Fibroblast of upper back skin (primary cell): ENCODE results near the gene PCID2.

Source experiments
- DNase-seq: peaks from one replicate; pipeline ENCODE4 v3.0.0-alpha.2; 2013

The PCID2 gene

GRCh38 chr13:113186061-113186900 lies 22.2 kb downstream of the PCID2 start:
- DNase-seq = no peak

- no peak for DNase-seq
Observed at GRCh38 chr13:113184568-113185440, 23.7 kb downstream of the PCID2 start.

- no peak for DNase-seq
Observed at GRCh38 chr13:113183450-113184129, 24.9 kb downstream of the PCID2 start.

GRCh38 chr13:113182046-113182445 lies 26.4 kb downstream of the PCID2 start:
- no peak for DNase-seq

GRCh38 chr13:113179374-113180230 lies 28.9 kb downstream of the PCID2 start:
- DNase-seq = peak; percentile 18

- no peak for DNase-seq
Observed at GRCh38 chr13:113178896-113179167, 29.6 kb downstream of the PCID2 start.

GRCh38 chr13:113178070-113178895 lies 30.2 kb downstream of the PCID2 start:
- peak; percentile 93 for DNase-seq

- no peak for DNase-seq
Observed at GRCh38 chr13:113176822-113177221, 31.6 kb downstream of the PCID2 start.

- DNase-seq = no peak
Observed at GRCh38 chr13:113176280-113176679, 32.2 kb downstream of the PCID2 start.

GRCh38 chr13:113172419-113172926 lies 36.0 kb downstream of the PCID2 start:
- DNase-seq = no peak

GRCh38 chr13:113171250-113172125 lies 37.0 kb downstream of the PCID2 start:
- DNase-seq = no peak

- no peak for DNase-seq
Observed at GRCh38 chr13:113170511-113170910, 38.0 kb downstream of the PCID2 start.

- DNase-seq = no peak
Observed at GRCh38 chr13:113169277-113170272, 38.9 kb downstream of the PCID2 start.

GRCh38 chr13:113168211-113168610 lies 40.3 kb downstream of the PCID2 start:
- DNase-seq = no peak

- no peak for DNase-seq
Observed at GRCh38 chr13:113167575-113167974, 40.9 kb downstream of the PCID2 start.

- DNase-seq = no peak
Observed at GRCh38 chr13:113167155-113167554, 41.3 kb downstream of the PCID2 start.

- no peak for DNase-seq
Observed at GRCh38 chr13:113166681-113167080, 41.8 kb downstream of the PCID2 start.

GRCh38 chr13:113166266-113166665 lies 42.2 kb downstream of the PCID2 start:
- DNase-seq = no peak

GRCh38 chr13:113164492-113164891 lies 44.0 kb downstream of the PCID2 start:
- DNase-seq = no peak
